Epithelial cell of esophagus (primary cell): ENCODE data around the gene ALK.

Experiments used
- DNase-seq: peaks from one replicate; pipeline ENCODE4 v3.0.0; 2010; ENCODE audit warnings: low read depth
- H3K4me3 ChIP-seq: 2 replicates; pipeline ENCODE4 v1.5.1; 2011; ENCODE audit warnings: mild to moderate bottlenecking, low read length, control low read depth
- CTCF ChIP-seq: IDR thresholded peaks from 2 replicates; pipeline ENCODE4 v1.5.1; 2011; ENCODE audit warnings: low read depth, mild to moderate bottlenecking, low read length, control low read depth, inconsistent platforms; ENCODE audit not compliant: insufficient read depth; ENCODE audit errors: missing control alignments

The ALK gene

GRCh38 chr2:29527947-29528346 is 393.4 kb downstream of the ALK start:
- no peak for TF ChIP-seq CTCF
- no peak overlapping the region for H3K4me3 ChIP-seq
- DNase-seq: no peak

DNA sequence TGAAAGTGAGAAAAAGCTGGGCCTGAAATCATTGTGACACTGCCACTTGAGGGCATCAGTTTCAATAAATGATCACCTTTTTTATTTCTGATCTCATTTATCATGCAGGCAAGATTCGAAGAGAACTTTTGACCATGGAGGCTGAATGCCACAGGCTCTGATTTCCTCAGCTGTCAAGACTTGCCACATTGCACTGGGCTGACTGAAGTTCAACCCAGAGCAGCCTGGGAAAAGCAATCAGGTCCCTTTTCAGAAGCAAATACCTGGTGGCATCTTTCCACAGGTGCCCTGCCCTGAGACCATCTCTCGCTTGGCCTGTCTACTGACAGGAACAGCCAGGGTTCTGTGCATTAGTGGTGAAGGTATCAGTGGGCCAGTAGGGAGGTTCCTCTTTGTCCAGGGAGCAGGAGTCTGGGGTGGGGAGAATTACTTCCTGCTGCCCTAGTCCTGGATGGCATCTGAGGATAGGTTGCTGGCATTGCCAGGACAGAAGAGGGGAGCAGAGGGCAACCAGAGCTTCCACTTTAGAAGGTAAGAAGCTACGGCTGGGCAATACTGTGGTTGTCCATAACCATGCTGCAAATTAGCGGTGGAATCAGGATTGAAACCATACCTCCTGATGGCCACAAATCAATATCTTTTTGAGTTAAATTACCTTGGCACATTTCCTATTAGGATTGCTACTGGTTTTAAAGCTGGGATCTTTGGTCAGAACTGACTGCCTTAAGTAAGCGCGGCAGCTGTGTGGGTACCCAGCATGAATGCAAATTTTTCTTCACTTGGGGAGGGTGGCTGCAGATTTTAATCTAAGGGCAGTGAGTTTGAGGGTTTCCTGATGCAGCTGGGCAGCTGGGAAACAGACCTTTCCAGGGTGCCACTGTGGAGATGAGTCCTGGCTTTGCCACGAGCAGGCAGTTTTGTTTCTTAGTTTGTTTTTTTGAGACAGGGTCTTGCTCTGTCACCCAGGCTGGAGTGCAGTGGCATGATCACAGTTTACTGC is 394.5 kb downstream of the ALK start:
- TF ChIP-seq CTCF: no peak
- H3K4me3 ChIP-seq: no peak overlapping the region
- no peak for DNase-seq

DNA sequence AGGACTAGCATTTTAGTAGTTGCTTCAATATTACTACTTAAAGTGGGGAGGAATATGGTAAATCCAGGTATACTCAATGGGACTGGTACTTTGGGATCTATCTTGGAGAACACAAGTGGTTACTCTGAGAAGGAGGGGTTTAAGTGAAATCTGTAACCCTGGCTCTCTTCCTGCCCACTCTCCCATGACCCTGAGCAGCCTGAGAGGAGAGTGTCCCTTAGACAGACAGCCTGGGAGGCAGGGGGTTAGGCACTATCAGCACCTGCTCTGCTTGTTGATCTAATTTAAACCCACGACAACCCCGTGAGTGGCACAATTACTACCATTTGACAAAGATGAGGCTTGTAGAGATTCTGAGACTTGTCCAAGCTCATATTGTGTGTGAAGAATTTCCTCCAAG is 395.5 kb downstream of the ALK start:
- DNase-seq: no peak
- no peak for TF ChIP-seq CTCF
- H3K4me3 ChIP-seq: no peak overlapping the region

- TF ChIP-seq CTCF: no peak
- no peak for DNase-seq
- no peak overlapping the region for H3K4me3 ChIP-seq
Observed at GRCh38 chr2:29524652-29525051, 396.7 kb downstream of the ALK start.

DNA sequence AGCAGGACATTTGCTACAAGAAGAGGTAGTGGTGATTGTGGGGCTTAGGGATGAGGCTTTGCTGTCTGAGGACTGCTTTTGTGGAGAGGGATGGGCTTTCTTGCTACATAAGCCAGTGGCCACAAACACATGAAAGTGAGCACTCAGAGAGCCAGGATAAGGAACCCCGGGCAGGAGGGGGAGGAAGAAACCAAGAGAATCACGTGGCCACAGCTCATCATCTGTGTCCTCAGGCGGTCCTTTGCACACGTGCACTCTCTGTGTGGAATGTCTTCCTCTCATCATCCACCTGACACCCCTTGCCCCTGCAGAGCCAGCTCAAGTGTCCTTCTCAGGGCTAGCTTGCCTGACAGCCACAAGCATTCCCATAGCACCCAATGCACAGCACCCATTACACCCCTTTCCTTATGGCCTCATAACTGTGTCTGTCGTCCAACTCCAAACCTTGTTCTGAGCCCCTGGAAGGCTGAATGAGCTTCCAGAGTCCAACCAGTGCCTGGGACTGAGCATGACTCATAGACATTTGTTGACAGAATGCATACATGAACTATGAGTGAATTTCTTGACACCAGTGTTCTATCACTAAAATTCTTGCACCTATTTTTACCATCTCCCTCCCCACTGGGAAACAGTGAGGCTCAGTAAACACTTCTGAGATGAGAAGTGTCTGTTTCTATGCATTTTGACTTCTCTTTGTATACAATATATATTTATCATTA is 398.3 kb downstream of the ALK start:
- TF ChIP-seq CTCF: no peak
- no peak overlapping the region for H3K4me3 ChIP-seq
- DNase-seq: peak; percentile 67

DNA sequence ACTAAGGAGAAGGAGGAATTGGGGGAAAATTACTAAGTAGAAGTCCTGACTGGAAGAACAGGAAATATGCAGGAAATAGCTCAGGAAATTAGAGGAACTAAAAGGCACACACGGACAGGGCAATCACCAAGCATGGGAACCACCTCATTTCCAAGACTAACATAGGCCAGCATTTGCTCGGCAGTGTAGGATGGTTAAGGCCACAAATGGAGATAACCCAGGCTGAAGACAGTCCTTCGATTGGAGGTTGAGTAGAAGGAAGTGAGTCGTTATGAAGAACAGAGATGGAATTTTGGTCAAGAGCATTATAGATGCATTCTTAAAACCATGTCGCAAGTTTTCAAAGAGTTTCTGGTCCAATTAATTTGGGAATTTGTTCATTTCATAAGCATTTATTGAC is 401.4 kb downstream of the ALK start:
- H3K4me3 ChIP-seq: no peak overlapping the region
- no peak for TF ChIP-seq CTCF
- DNase-seq: peak; percentile 32
